GM21786 (cell line): Measurements from ENCODE around the gene PON3.

Source experiments
- ATAC-seq: cut with Tn5 transposase; IDR thresholded peaks from one replicate; pipeline ENCODE4 v1.9.1; 2021; ENCODE audit not compliant: unreplicated experiment

The PON3 gene

DNA sequence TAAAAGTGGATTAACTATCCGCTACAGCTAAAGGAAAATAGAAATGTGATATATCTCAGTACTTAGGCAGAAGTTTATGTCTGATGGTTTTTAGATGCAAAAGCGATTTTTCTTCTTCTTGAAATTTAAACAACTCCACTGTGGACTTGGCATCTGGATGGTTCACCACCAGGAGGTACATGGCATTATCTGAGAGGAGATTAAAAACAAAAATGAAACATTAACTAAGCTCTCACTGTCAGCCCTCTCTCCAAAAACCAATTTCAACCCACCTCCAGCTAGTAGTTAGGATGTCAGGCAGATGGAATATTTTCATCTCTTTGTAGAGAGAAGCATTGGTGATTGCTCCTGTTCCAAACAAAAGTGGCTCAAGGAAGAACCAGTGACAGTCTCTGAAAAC is 84.8 kb downstream of the PON3 start:
- ATAC-seq, result no peak

DNA sequence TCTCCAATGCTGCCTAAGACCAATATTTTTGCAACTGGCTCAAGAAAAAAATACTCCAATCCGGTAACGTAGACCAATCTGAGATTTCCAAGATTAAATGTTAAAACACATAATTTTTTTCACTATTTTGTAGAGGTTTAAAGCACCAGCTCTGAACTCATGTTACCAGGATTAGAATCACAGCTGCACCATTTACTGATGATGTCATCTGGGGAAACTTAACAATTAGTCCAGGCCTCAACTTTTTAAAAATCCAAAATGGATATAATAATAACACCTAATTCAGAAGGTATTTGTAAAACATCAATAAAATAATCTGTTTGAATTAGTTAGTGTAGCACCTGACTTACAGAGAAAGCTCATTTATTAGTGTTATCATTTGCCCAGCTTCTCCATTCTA is 86.2 kb downstream of the PON3 start:
- no peak for ATAC-seq
